Endothelial cell of umbilical vein (primary cell): Measurements from ENCODE around the gene LOXL4.

Source experiments
- CTCF ChIP-seq, 2 donors: IDR thresholded peaks; 1 replicate in 1 of 2; 2 replicates in 1 of 2; pipeline ENCODE4 v1.5.1; 2011; ENCODE audit warnings: low read length in 2 of 2, mild to moderate bottlenecking in 2 of 2, moderate library complexity in 2 of 2, control low read depth in 1 of 2, inconsistent platforms in 1 of 2, low read depth in 1 of 2; ENCODE audit not compliant: insufficient read depth in 1 of 2; ENCODE audit errors: extremely low read depth in 1 of 2
- EZH2 ChIP-seq: IDR thresholded peaks from 2 replicates; pipeline ENCODE4 v1.6.1; 2012; ENCODE audit warnings: borderline replicate concordance, low read depth, mild to moderate bottlenecking, moderate library complexity, low read length, inconsistent platforms; ENCODE audit not compliant: severe bottlenecking
- POLR2A ChIP-seq: IDR thresholded peaks from 2 replicates; pipeline ENCODE4 v1.6.1; 2012; ENCODE audit warnings: low read depth, mild to moderate bottlenecking, control low read depth, low read length
- POLR2AphosphoS5 ChIP-seq: IDR thresholded peaks from 2 replicates; pipeline ENCODE4 v1.6.1; 2012; ENCODE audit warnings: low read depth, mild to moderate bottlenecking, control low read depth, low read length, moderate library complexity; ENCODE audit not compliant: insufficient read depth

GRCh38 chr10:98224509-98224908 is 43.5 kb downstream of the LOXL4 start:
- TF ChIP-seq POLR2AphosphoS5 = no peak
- no peak for TF ChIP-seq EZH2
- TF ChIP-seq CTCF (IDR thresholded peaks at IDR 0.05; ENCODE audit: extremely low read depth in 1 of 2, insufficient read depth in 1 of 2, low read depth in 1 of 2, low read length in 2 of 2) = no peak
- TF ChIP-seq POLR2A = no peak
